Muscle layer of colon (tissue), 2 donors: ENCODE data around the gene MOBP.

ENCODE experiments used
- H3K27ac ChIP-seq: one replicate; pipeline ENCODE4 v1.7.0; 2013; ENCODE audit warnings: low read depth, mild to moderate bottlenecking, low read length, moderate library complexity
- H3K27me3 ChIP-seq, 2 donors: one replicate each; pipeline ENCODE4 v1.7.0; 2013; ENCODE audit warnings: low read length in 2 of 2, mild to moderate bottlenecking in 2 of 2; ENCODE audit not compliant: insufficient read depth in 2 of 2, control insufficient read depth in 1 of 2
- H3K36me3 ChIP-seq: one replicate; pipeline ENCODE4 v1.7.0; 2013; ENCODE audit warnings: mild to moderate bottlenecking, low read length; ENCODE audit not compliant: insufficient read depth
- H3K4me1 ChIP-seq: one replicate; pipeline ENCODE4 v1.7.0; 2013; ENCODE audit warnings: mild to moderate bottlenecking, low read length; ENCODE audit not compliant: insufficient read depth
- H3K4me3 ChIP-seq, 2 donors: one replicate each; pipeline ENCODE4 v1.7.0; 2013; ENCODE audit warnings: low read length in 2 of 2, low read depth in 1 of 2, mild to moderate bottlenecking in 1 of 2, moderate library complexity in 1 of 2
- H3K9ac ChIP-seq: one replicate; pipeline ENCODE4 v1.7.0; 2013; ENCODE audit warnings: low read length
- H3K9me3 ChIP-seq: one replicate; pipeline ENCODE4 v1.7.0; 2013; ENCODE audit warnings: mild to moderate bottlenecking, low read length
- donor health status: abdominal sarcoma.
- donor health status: Adenocarcinoma of cecum.

Gene MOBP

GRCh38 chr3:39473452-39474125 is 6.1 kb downstream of the MOBP start:
- Histone ChIP-seq H3K9ac (no peak overlapping the region), H3K4me3 (no peak overlapping the region), H3K27me3 (no peaks in the 10 kb centered on the region), H3K9me3 (no peaks in the 10 kb centered on the region), H3K36me3 (no peaks in the 10 kb centered on the region), H3K27ac (no peak overlapping the region), H3K4me1 (no peaks in the 10 kb centered on the region)

GRCh38 chr3:39474126-39474515 is 6.6 kb downstream of the MOBP start:
- Histone ChIP-seq H3K9ac (no peak overlapping the region), H3K36me3 (no peaks in the 10 kb centered on the region), H3K27me3 (no peaks in the 10 kb centered on the region), H3K4me3 (no peak overlapping the region), H3K9me3 (no peaks in the 10 kb centered on the region), H3K27ac (no peak overlapping the region), H3K4me1 (no peaks in the 10 kb centered on the region)

- Histone ChIP-seq H3K9me3 (no peaks in the 10 kb centered on the region), H3K4me3 (no peak overlapping the region), H3K36me3 (no peaks in the 10 kb centered on the region), H3K27me3 (no peaks in the 10 kb centered on the region), H3K9ac (no peak overlapping the region), H3K4me1 (no peaks in the 10 kb centered on the region), H3K27ac (no peak overlapping the region)
These were observed 9.3 kb downstream of the MOBP start for GRCh38 chr3:39476783-39477182.

GRCh38 chr3:39478226-39478625 is 10.7 kb downstream of the MOBP start:
- H3K4me3 ChIP-seq = no peak overlapping the region
- H3K36me3 ChIP-seq = no peaks in the 10 kb centered on the region
- H3K27me3 ChIP-seq = no peaks in the 10 kb centered on the region
- no peak overlapping the region for H3K27ac ChIP-seq
- H3K9me3 ChIP-seq = no peaks in the 10 kb centered on the region
- no peak overlapping the region for H3K9ac ChIP-seq
- H3K4me1 ChIP-seq = no peaks in the 10 kb centered on the region

- Histone ChIP-seq H3K36me3 (no peaks in the 10 kb centered on the region), H3K4me3 (no peak overlapping the region), H3K27me3 (no peaks in the 10 kb centered on the region), H3K27ac (no peak overlapping the region), H3K9me3 (no peaks in the 10 kb centered on the region), H3K9ac (no peak overlapping the region), H3K4me1 (no peaks in the 10 kb centered on the region)
These were observed 12.4 kb downstream of the MOBP start for GRCh38 chr3:39479701-39480414.

- no peaks in the 10 kb centered on the region for H3K9me3 ChIP-seq
- H3K36me3 ChIP-seq = no peaks in the 10 kb centered on the region
- no peaks in the 10 kb centered on the region for H3K4me1 ChIP-seq
- H3K27ac ChIP-seq = no peak overlapping the region
- H3K9ac ChIP-seq = no peak overlapping the region
- no peaks in the 10 kb centered on the region for H3K27me3 ChIP-seq
- H3K4me3 ChIP-seq = no peak overlapping the region
These were observed 18.1 kb downstream of the MOBP start for GRCh38 chr3:39485547-39485946.

- H3K9me3 ChIP-seq = no peaks in the 10 kb centered on the region
- H3K4me1 ChIP-seq = no peaks in the 10 kb centered on the region
- H3K4me3 ChIP-seq = no peak overlapping the region
- no peaks in the 10 kb centered on the region for H3K36me3 ChIP-seq
- no peak overlapping the region for H3K9ac ChIP-seq
- no peaks in the 10 kb centered on the region for H3K27me3 ChIP-seq
- H3K27ac ChIP-seq = no peak overlapping the region
These were observed 23.5 kb downstream of the MOBP start for GRCh38 chr3:39491014-39491413.

- no peak overlapping the region for H3K27ac ChIP-seq
- no peaks in the 10 kb centered on the region for H3K9me3 ChIP-seq
- H3K9ac ChIP-seq = no peak overlapping the region
- no peaks in the 10 kb centered on the region for H3K27me3 ChIP-seq
- no peaks in the 10 kb centered on the region for H3K4me1 ChIP-seq
- no peak overlapping the region for H3K4me3 ChIP-seq
- H3K36me3 ChIP-seq = no peaks in the 10 kb centered on the region
These were observed 24.4 kb downstream of the MOBP start for GRCh38 chr3:39491733-39492350.

- no peaks in the 10 kb centered on the region for H3K4me1 ChIP-seq
- H3K27ac ChIP-seq = no peak overlapping the region
- no peaks in the 10 kb centered on the region for H3K36me3 ChIP-seq
- H3K27me3 ChIP-seq = peaks cover 0 to 5% of the 10 kb centered on the region in 2 donors
- H3K9ac ChIP-seq = no peak overlapping the region
- no peak overlapping the region for H3K4me3 ChIP-seq
- no peaks in the 10 kb centered on the region for H3K9me3 ChIP-seq
These were observed 27.3 kb downstream of the MOBP start for GRCh38 chr3:39494781-39495180.

GRCh38 chr3:39497753-39498152 is 30.3 kb downstream of the MOBP start:
- H3K36me3 ChIP-seq = no peaks in the 10 kb centered on the region
- H3K9ac ChIP-seq = no peak overlapping the region
- H3K27ac ChIP-seq = no peak overlapping the region
- H3K9me3 ChIP-seq = no peaks in the 10 kb centered on the region
- H3K4me1 ChIP-seq = no peaks in the 10 kb centered on the region
- H3K4me3 ChIP-seq = no peak overlapping the region
- peaks cover 5 to 22% of the 10 kb centered on the region in 2 donors for H3K27me3 ChIP-seq

- Histone ChIP-seq H3K4me3 (no peak overlapping the region), H3K9me3 (no peaks in the 10 kb centered on the region), H3K36me3 (no peaks in the 10 kb centered on the region), H3K27ac (no peak overlapping the region), H3K4me1 (no peaks in the 10 kb centered on the region), H3K27me3 (peaks cover 11 to 25% of the 10 kb centered on the region in 2 donors), H3K9ac (no peak overlapping the region)
These were observed 32.3 kb downstream of the MOBP start for GRCh38 chr3:39499651-39500273.
